Measurements from ENCODE around the gene DNAJB14.

The DNAJB14 gene

GRCh38 chr4:99945718-99946355 lies 581 bp downstream of the DNAJB14 start:
- no peak for TF ChIP-seq CTCF (IDR thresholded peaks at IDR 0.05; ENCODE audit: control insufficient read depth, extremely low read depth, insufficient read depth)
- peak overlapping the region; percentile 76 for H3K4me3 ChIP-seq (ENCODE audit: low read depth, low read length)

GRCh38 chr4:99943904-99944437 lies 2.4 kb downstream of the DNAJB14 start:
- no peak overlapping the region for H3K4me3 ChIP-seq (ENCODE audit: low read depth, low read length)
- TF ChIP-seq CTCF (IDR thresholded peaks at IDR 0.05; ENCODE audit: control insufficient read depth, extremely low read depth, insufficient read depth), result no peak
- DNase-seq (ENCODE audit: low read depth), result no peak

More at GRCh38 chr4:99945718-99946355, 581 bp downstream of the DNAJB14 start:
- DNase-seq (ENCODE audit: low read depth), result no peak

GRCh38 chr4:99938243-99938753 lies 8.1 kb downstream of the DNAJB14 start:
- H3K4me3 ChIP-seq (ENCODE audit: low read depth, low read length), result no peak overlapping the region
- no peak for DNase-seq (ENCODE audit: low read depth)
- no peak for TF ChIP-seq CTCF (IDR thresholded peaks at IDR 0.05; ENCODE audit: control insufficient read depth, extremely low read depth, insufficient read depth)

- no peak overlapping the region for H3K4me3 ChIP-seq (ENCODE audit: low read depth, low read length)
- DNase-seq (ENCODE audit: low read depth), result no peak
- no peak for TF ChIP-seq CTCF (IDR thresholded peaks at IDR 0.05; ENCODE audit: control insufficient read depth, extremely low read depth, insufficient read depth)
These were observed 11.5 kb downstream of the DNAJB14 start for GRCh38 chr4:99934891-99935290.

- H3K4me3 ChIP-seq (ENCODE audit: low read depth, low read length), result no peak overlapping the region
- TF ChIP-seq CTCF (IDR thresholded peaks at IDR 0.05; ENCODE audit: control insufficient read depth, extremely low read depth, insufficient read depth), result no peak
- no peak for DNase-seq (ENCODE audit: low read depth)
These were observed 18.9 kb downstream of the DNAJB14 start for GRCh38 chr4:99927566-99927965.

GRCh38 chr4:99921174-99921573 lies 25.2 kb downstream of the DNAJB14 start:
- no peak overlapping the region for H3K4me3 ChIP-seq (ENCODE audit: low read depth, low read length)
- DNase-seq (ENCODE audit: low read depth), result no peak
- TF ChIP-seq CTCF (IDR thresholded peaks at IDR 0.05; ENCODE audit: control insufficient read depth, extremely low read depth, insufficient read depth), result no peak

- TF ChIP-seq CTCF (IDR thresholded peaks at IDR 0.05; ENCODE audit: control insufficient read depth, extremely low read depth, insufficient read depth), result no peak
- DNase-seq (ENCODE audit: low read depth), result no peak
- H3K4me3 ChIP-seq (ENCODE audit: low read depth, low read length), result no peak overlapping the region
These were observed 27.8 kb downstream of the DNAJB14 start for GRCh38 chr4:99918656-99919055.
